Cardiac fibroblast (primary cell): ENCODE data around the gene KIF1A.

Experiments
- DNase-seq, 2 donors: peaks; one replicate each; pipeline versions ENCODE4 v3.0.0 to v3.0.0-alpha.2; 2010; ENCODE audit warnings: low read depth in 2 of 2
- H3K4me3 ChIP-seq, 2 donors: replicated peaks in 1 of 2; 1 replicate in 1 of 2; 2 replicates in 1 of 2; pipeline ENCODE4 v1.5.1; 2011; ENCODE audit warnings: low read depth in 2 of 2, low read length in 2 of 2, mild to moderate bottlenecking in 2 of 2, moderate library complexity in 1 of 2
- TF ChIP-seq, protein P1 (sequence below): IDR thresholded peaks from one replicate; pipeline ENCODE4 v1.5.1; 2011; ENCODE audit warnings: low read depth, mild to moderate bottlenecking, low read length, inconsistent platforms

Gene KIF1A

DNA sequence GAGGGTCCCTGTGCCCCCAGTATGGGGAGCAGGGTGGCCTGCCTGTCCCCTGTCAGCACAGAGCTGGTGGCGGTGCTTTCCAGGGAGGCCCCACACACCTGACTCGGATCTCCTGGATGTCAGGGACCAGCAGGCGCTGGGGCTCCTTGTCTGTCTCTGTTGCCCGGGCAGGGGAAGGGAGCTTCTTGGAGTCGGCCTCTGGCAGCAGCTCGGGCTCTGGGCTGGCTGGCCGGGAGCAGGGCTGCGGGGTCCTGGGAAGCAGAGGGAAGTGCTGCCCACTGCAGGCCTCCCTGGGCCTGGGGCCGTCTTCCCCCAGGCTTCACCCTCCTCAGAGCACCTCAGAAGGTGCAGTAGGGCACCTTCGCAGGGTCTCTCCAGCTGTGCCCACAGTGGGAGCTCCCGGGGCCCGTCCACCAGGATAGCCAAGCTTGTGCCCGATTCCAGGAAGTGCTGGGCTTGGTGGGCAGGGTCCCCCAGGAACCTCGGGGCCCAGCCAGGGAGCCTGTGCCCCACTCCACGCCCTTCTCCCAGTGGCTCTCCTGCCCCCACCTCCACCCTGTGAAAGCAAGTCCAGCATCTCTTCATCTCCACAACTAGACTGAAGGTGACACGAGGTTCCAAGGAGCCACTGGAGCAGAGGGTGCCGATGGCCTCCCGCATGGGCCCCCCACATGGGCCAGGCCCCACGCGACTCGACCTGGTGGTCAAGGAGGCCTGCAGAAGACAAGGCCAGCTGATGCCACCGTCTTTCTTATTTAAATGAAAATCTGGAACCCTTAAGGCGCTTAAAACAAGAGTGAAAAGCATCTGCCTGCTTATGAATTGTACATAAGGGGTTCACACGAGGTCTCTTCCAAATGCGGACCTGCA is 100.1 kb downstream of the KIF1A start:
- TF ChIP-seq, protein P1, sequence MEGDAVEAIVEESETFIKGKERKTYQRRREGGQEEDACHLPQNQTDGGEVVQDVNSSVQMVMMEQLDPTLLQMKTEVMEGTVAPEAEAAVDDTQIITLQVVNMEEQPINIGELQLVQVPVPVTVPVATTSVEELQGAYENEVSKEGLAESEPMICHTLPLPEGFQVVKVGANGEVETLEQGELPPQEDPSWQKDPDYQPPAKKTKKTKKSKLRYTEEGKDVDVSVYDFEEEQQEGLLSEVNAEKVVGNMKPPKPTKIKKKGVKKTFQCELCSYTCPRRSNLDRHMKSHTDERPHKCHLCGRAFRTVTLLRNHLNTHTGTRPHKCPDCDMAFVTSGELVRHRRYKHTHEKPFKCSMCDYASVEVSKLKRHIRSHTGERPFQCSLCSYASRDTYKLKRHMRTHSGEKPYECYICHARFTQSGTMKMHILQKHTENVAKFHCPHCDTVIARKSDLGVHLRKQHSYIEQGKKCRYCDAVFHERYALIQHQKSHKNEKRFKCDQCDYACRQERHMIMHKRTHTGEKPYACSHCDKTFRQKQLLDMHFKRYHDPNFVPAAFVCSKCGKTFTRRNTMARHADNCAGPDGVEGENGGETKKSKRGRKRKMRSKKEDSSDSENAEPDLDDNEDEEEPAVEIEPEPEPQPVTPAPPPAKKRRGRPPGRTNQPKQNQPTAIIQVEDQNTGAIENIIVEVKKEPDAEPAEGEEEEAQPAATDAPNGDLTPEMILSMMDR: no peak
- DNase-seq: no peak
- H3K4me3 ChIP-seq: no peak overlapping the region

DNA sequence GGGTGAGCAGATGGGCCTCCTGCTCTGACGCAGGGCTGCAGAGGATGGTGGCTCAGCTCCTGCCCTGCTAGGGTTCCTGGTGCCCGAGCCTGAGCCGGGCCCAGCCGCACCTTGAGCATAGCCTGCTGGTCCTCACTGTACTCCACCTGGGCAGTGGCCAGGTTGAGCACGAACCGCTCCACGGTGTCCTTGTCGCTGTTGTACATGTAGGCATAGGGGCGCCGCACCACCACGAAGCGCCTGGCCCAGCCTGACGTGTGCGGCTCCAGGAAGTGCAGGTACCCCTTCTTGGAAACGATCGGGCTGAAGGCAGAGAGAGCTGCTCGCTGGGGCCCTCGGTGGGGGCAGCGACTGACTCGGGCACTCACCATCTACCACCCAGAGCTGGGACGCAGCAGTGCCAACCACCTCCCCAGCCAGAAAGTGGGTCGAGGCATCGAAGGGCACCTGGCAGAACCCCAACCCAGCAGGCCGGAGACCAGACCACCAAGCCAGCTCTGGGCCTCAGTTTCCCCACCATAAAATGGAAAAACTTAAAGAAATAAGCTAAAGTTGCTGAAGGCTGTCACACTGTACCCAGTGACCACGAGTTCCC is 101.0 kb downstream of the KIF1A start:
- no peak for DNase-seq
- TF ChIP-seq, protein P1: no peak
- H3K4me3 ChIP-seq: no peak overlapping the region

DNA sequence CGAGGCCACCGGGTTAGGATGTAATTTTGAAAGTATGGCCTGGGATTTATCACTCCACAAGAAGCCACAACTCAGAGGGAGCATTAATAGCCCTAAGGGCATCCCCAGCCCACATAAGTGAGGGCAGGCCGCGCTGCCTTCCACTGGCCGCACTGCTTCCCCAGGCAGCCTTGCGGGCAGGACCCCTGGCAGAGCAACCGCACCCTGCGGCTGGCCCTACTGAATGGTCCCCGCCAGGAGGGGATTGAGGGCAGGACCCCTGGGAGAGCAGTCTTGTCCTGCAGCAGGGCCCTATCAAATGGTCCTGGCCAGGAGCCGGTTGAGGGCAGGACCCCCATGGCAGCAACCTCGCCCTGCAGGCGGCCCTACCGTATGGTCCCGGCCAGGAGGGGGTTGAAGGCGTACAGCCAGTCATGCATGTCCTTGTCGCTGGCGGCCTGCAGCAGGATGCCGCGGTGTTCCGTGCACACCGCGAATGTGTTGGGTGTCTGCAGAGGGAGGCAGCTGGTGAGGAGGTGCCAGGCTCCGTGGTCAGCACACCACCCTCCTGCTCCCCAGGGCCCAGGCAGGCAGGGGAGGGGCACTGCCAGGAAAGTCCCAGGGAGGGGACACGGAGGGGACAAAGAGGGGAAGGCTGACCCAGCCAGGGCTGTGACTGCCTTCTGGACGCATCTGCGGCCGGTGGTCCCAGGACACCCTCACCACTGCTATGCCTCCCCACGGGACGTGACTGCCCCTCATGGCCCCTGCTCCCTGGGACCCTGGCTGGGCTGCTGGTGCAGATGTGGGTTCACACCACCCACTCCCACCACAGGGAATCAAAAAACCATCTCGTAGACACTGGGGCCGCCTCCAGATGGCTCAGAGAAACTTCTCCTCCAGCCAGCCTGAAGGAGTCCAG is 102.1 kb downstream of the KIF1A start:
- H3K4me3 ChIP-seq: no peak overlapping the region
- no peak for DNase-seq
- TF ChIP-seq, protein P1: no peak

DNA sequence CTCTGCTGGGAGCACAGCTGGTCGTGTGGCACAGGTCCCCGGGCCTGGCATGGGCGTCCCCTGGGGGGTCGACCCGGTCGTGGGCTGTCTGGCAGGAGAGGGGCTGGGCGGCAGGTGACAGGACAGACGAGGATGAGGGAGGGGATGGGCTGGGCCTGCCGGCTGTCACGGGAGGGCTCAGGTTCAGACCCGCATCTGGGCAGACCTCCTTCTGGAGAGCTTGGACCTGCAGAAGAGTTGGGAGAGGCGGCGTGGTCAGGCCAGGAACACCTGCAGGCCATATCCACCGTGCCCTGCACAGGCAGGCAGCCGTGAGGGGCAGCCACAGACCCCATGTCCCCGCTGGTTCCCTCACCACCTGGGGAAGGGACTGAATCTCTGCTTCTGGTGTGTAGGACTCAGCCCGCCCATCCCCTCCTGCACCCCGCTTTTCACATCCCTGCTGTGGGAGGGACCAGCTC is 102.8 kb downstream of the KIF1A start:
- no peak overlapping the region for H3K4me3 ChIP-seq
- DNase-seq: no peak
- TF ChIP-seq, protein P1: no peak

DNA sequence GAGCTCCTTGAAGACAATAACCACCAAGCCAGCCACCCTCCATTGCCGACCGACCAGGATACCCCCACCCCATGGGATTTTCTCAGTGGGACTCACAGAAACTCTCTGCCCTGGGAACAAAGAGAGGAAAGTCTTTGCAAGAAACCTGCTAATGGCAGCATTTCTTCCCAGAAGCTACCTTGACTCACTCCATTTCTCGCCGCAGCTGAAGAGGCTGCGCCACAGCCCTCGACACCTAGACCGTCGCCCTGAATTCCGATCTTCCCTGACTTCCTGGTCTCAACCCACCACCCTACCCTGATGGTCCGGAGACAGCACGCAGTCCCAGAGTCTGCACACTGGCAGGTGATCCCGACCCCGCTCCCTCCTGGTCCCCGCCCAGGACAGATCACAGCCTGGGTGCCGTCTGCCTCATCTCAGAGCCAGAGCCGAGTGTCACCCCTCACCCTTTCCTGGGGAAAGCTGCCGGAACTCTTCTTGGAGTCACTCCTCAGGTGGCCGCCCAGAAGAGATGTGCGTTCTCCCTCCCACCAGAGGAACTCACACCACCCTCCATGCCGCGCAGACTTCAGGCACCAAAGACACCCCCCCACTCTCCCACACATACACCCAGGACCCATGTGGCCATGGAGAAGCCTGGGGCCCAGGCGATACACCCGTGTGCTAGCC is 103.8 kb downstream of the KIF1A start:
- TF ChIP-seq, protein P1: no peak
- no peak for DNase-seq
- H3K4me3 ChIP-seq: no peak overlapping the region
